ENCODE measurements around the gene WSCD1. TPM values are rescaled to one million over a fixed set of nuclear protein-coding genes. Genes with fewer than 3 reads are reported as not detected.

WSCD1 gene
- total and polyA plus RNA-seq, 4 donors = 1.2 to 10.7 (median 5.0) TPM

DNA sequence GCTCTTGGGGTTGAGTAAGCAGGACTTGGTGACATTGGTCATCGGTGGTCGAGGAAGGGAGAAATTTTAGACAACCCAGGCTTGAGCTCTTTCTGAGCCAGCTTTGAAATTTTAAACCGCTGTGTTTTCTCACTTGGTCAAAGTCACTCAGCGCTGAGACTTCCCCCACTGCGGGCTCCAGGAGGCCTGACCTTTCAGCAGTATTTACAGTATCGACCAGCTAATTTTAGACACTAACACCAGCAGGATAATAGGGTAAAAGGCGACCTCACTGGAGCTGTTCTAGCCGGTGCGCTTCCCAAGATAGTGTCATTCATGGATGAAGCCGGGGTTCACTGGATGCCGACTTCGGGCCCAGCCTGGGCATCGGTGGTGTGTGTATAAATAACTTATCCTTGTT is 29.7 kb upstream of the WSCD1 start:
- no peaks in the 10 kb centered on the region for H3K9me3 ChIP-seq (ENCODE audit: control insufficient read depth, low read length)
- no peaks in the 10 kb centered on the region for H3K27me3 ChIP-seq (ENCODE audit: control insufficient read depth in 1 of 2, insufficient read depth in 2 of 2, low read length in 1 of 2)
- intact Hi-C loops (cut with DNase I) = loop anchor here in 1 of 2 donors (10.0 kb wide), 1 partner anchor 446 kb away; no protein-coding TSS in a partner anchor
- DNase-seq = no peak
- H3K36me3 ChIP-seq (ENCODE audit: control insufficient read depth in 1 of 2, insufficient read depth in 2 of 2, low read length in 1 of 2) = no peaks in the 10 kb centered on the region
- H3K4me1 ChIP-seq (ENCODE audit: control insufficient read depth in 1 of 2, insufficient read depth in 2 of 2, low read length in 2 of 2) = no peaks in the 10 kb centered on the region
- WGBS, 2 donors = 40 to 54% methylated on average over 13 of the region's 13 CpGs
- ATAC-seq (ENCODE audit: low FRiP score) = no peak
- H3K27ac ChIP-seq (ENCODE audit: low read depth in 1 of 2, low read length in 2 of 2) = no peak overlapping the region
- H3K4me3 ChIP-seq (ENCODE audit: low read length in 2 of 2) = no peak overlapping the region

DNA sequence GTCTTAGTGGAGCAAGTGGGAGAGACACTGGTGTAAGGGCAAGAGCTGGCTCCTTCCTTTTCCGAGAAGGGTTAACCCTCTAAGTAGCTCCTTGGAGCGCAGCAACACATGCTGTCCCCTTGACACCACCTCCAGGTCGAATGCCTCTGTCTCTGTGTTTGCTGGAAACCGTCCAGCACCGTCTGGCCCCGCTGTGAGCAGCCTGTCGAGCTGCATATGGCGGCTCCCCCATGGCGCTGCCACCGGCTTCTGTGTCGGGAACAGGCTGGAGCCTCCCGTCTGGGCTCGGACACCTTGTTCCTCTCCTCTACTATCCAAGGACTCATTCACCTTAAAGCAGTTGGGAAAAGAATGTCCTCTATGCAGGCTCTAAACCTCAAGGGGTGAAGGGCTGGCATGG is 28.9 kb upstream of the WSCD1 start:
- Histone ChIP-seq H3K4me3 (ENCODE audit: low read length in 2 of 2) (no peak overlapping the region), H3K4me1 (ENCODE audit: control insufficient read depth in 1 of 2, insufficient read depth in 2 of 2, low read length in 2 of 2) (no peaks in the 10 kb centered on the region), H3K36me3 (ENCODE audit: control insufficient read depth in 1 of 2, insufficient read depth in 2 of 2, low read length in 1 of 2) (no peaks in the 10 kb centered on the region), H3K27ac (ENCODE audit: low read depth in 1 of 2, low read length in 2 of 2) (no peak overlapping the region), H3K9me3 (ENCODE audit: control insufficient read depth, low read length) (no peaks in the 10 kb centered on the region), H3K27me3 (ENCODE audit: control insufficient read depth in 1 of 2, insufficient read depth in 2 of 2, low read length in 1 of 2) (no peaks in the 10 kb centered on the region)
- no peak for DNase-seq
- intact Hi-C loops (cut with DNase I) = loop anchor here in 1 of 2 donors (10.0 kb wide), 1 partner anchor 446 kb away; no protein-coding TSS in a partner anchor
- 55 to 73% methylated on average over 13 of the region's 13 CpGs for WGBS, 2 donors
- no peak for ATAC-seq (ENCODE audit: low FRiP score)

- no peak overlapping the region for H3K27ac ChIP-seq (ENCODE audit: low read depth in 1 of 2, low read length in 2 of 2)
- DNase-seq = no peak
- H3K4me3 ChIP-seq (ENCODE audit: low read length in 2 of 2) = no peak overlapping the region
- H3K36me3 ChIP-seq (ENCODE audit: control insufficient read depth in 1 of 2, insufficient read depth in 2 of 2, low read length in 1 of 2) = no peaks in the 10 kb centered on the region
- WGBS, 2 donors = 51 to 58% methylated on average over 2 of the region's 2 CpGs
- H3K27me3 ChIP-seq (ENCODE audit: control insufficient read depth in 1 of 2, insufficient read depth in 2 of 2, low read length in 1 of 2) = no peaks in the 10 kb centered on the region
- no peaks in the 10 kb centered on the region for H3K4me1 ChIP-seq (ENCODE audit: control insufficient read depth in 1 of 2, insufficient read depth in 2 of 2, low read length in 2 of 2)
- intact Hi-C loops (cut with DNase I) = loop anchor here in 1 of 2 donors (10.0 kb wide), 1 partner anchor 449 kb away; no protein-coding TSS in a partner anchor
- no peak for ATAC-seq (ENCODE audit: low FRiP score)
- H3K9me3 ChIP-seq (ENCODE audit: control insufficient read depth, low read length) = no peaks in the 10 kb centered on the region
These were observed 26.8 kb upstream of the WSCD1 start for GRCh38 chr17:6043405-6043804.

GRCh38 chr17:6044261-6044660 is 25.9 kb upstream of the WSCD1 start:
- Histone ChIP-seq H3K4me1 (ENCODE audit: control insufficient read depth in 1 of 2, insufficient read depth in 2 of 2, low read length in 2 of 2) (no peaks in the 10 kb centered on the region), H3K9me3 (ENCODE audit: control insufficient read depth, low read length) (no peaks in the 10 kb centered on the region), H3K27ac (ENCODE audit: low read depth in 1 of 2, low read length in 2 of 2) (no peak overlapping the region), H3K27me3 (ENCODE audit: control insufficient read depth in 1 of 2, insufficient read depth in 2 of 2, low read length in 1 of 2) (no peaks in the 10 kb centered on the region), H3K4me3 (ENCODE audit: low read length in 2 of 2) (no peak overlapping the region), H3K36me3 (ENCODE audit: control insufficient read depth in 1 of 2, insufficient read depth in 2 of 2, low read length in 1 of 2) (no peaks in the 10 kb centered on the region)
- ATAC-seq (ENCODE audit: low FRiP score) (no peak), DNase-seq (no peak)
- intact Hi-C loops (cut with DNase I) = loop anchor here in 1 of 2 donors (10.0 kb wide), 1 partner anchor 449 kb away; no protein-coding TSS in a partner anchor
- 89 to 92% methylated on average over 6 of the region's 6 CpGs for WGBS, 2 donors

- 76% methylated on average over 6 of the region's 6 CpGs for WGBS, 2 donors
- H3K27me3 ChIP-seq (ENCODE audit: control insufficient read depth in 1 of 2, insufficient read depth in 2 of 2, low read length in 1 of 2) = no peaks in the 10 kb centered on the region
- DNase-seq = no peak
- no peaks in the 10 kb centered on the region for H3K4me1 ChIP-seq (ENCODE audit: control insufficient read depth in 1 of 2, insufficient read depth in 2 of 2, low read length in 2 of 2)
- no peak overlapping the region for H3K27ac ChIP-seq (ENCODE audit: low read depth in 1 of 2, low read length in 2 of 2)
- H3K4me3 ChIP-seq (ENCODE audit: low read length in 2 of 2) = no peak overlapping the region
- intact Hi-C loops (cut with DNase I) = loop anchor here in 1 of 2 donors (10.0 kb wide), 1 partner anchor 451 kb away; no protein-coding TSS in a partner anchor
- H3K9me3 ChIP-seq (ENCODE audit: control insufficient read depth, low read length) = no peaks in the 10 kb centered on the region
- no peaks in the 10 kb centered on the region for H3K36me3 ChIP-seq (ENCODE audit: control insufficient read depth in 1 of 2, insufficient read depth in 2 of 2, low read length in 1 of 2)
- no peak for ATAC-seq (ENCODE audit: low FRiP score)
These were observed 24.4 kb upstream of the WSCD1 start for GRCh38 chr17:6045621-6046357.

DNA sequence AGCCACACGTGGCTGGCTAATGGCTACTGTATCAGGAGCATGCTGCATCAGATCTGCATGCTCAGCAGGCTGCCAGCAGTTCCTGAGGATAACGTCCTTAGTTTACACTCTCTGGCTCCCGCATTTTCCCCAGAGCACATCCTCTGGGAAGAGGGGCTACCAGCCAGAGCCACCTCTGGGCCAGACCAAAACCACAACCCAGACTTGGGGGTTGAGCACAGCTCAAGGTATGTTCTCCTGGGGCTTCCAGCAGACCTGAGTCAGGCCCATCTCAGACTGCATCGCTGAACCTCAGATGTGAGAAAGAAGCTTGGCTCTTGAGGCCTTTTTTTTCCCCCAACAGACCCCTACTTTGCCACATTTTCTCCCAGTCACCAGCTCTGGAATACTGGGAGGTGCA is 23.7 kb upstream of the WSCD1 start:
- ATAC-seq (ENCODE audit: low FRiP score) (no peak), DNase-seq (no peak)
- intact Hi-C loops (cut with DNase I) = loop anchor here in 1 of 2 donors (10.0 kb wide), 1 partner anchor 452 kb away; no protein-coding TSS in a partner anchor
- Histone ChIP-seq H3K27ac (ENCODE audit: low read depth in 1 of 2, low read length in 2 of 2) (no peak overlapping the region), H3K27me3 (ENCODE audit: control insufficient read depth in 1 of 2, insufficient read depth in 2 of 2, low read length in 1 of 2) (no peaks in the 10 kb centered on the region), H3K36me3 (ENCODE audit: control insufficient read depth in 1 of 2, insufficient read depth in 2 of 2, low read length in 1 of 2) (no peaks in the 10 kb centered on the region), H3K4me3 (ENCODE audit: low read length in 2 of 2) (no peak overlapping the region), H3K9me3 (ENCODE audit: control insufficient read depth, low read length) (no peaks in the 10 kb centered on the region), H3K4me1 (ENCODE audit: control insufficient read depth in 1 of 2, insufficient read depth in 2 of 2, low read length in 2 of 2) (no peaks in the 10 kb centered on the region)
- 57 to 61% methylated on average over 4 of the region's 4 CpGs for WGBS, 2 donors

DNA sequence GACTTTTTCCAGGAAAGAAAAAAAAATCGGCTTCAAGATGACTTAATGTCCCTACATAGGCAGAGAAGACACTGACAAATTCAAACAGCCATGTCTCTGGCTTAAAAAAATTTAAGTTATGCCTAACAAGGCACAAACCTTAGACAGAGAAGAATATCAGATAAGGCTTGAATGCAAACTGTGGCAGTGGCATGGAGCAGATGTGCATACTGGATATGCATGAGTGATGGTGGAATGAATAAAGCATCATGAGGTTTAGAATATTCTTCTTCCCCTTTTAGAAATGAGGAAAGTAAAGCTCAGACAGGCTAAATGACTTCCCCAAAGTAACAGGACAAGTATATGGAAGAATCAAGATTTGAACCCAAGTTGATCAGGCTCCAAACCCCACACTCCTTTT is 23.2 kb upstream of the WSCD1 start:
- ATAC-seq (ENCODE audit: low FRiP score) = no peak
- H3K4me3 ChIP-seq (ENCODE audit: low read length in 2 of 2) = no peak overlapping the region
- H3K27me3 ChIP-seq (ENCODE audit: control insufficient read depth in 1 of 2, insufficient read depth in 2 of 2, low read length in 1 of 2) = no peaks in the 10 kb centered on the region
- H3K9me3 ChIP-seq (ENCODE audit: control insufficient read depth, low read length) = no peaks in the 10 kb centered on the region
- DNase-seq = no peak
- no peak overlapping the region for H3K27ac ChIP-seq (ENCODE audit: low read depth in 1 of 2, low read length in 2 of 2)
- WGBS, 2 donors = 63 to 68% methylated on average over 1 of the region's 1 CpG
- no peaks in the 10 kb centered on the region for H3K36me3 ChIP-seq (ENCODE audit: control insufficient read depth in 1 of 2, insufficient read depth in 2 of 2, low read length in 1 of 2)
- no peaks in the 10 kb centered on the region for H3K4me1 ChIP-seq (ENCODE audit: control insufficient read depth in 1 of 2, insufficient read depth in 2 of 2, low read length in 2 of 2)
- intact Hi-C loops (cut with DNase I) = loop anchor here in 1 of 2 donors (10.0 kb wide), 1 partner anchor 452 kb away; no protein-coding TSS in a partner anchor

GRCh38 chr17:6047966-6048365 is 22.2 kb upstream of the WSCD1 start:
- H3K27me3 ChIP-seq (ENCODE audit: control insufficient read depth in 1 of 2, insufficient read depth in 2 of 2, low read length in 1 of 2) = no peaks in the 10 kb centered on the region
- H3K36me3 ChIP-seq (ENCODE audit: control insufficient read depth in 1 of 2, insufficient read depth in 2 of 2, low read length in 1 of 2) = no peaks in the 10 kb centered on the region
- H3K4me3 ChIP-seq (ENCODE audit: low read length in 2 of 2) = no peak overlapping the region
- H3K27ac ChIP-seq (ENCODE audit: low read depth in 1 of 2, low read length in 2 of 2) = no peak overlapping the region
- H3K4me1 ChIP-seq (ENCODE audit: control insufficient read depth in 1 of 2, insufficient read depth in 2 of 2, low read length in 2 of 2) = no peaks in the 10 kb centered on the region
- intact Hi-C loops (cut with DNase I) = loop anchor here in 1 of 2 donors (10.0 kb wide), 1 partner anchor 453 kb away; no protein-coding TSS in a partner anchor
- no peak for DNase-seq
- H3K9me3 ChIP-seq (ENCODE audit: control insufficient read depth, low read length) = no peaks in the 10 kb centered on the region
- ATAC-seq (ENCODE audit: low FRiP score) = no peak
- WGBS, 2 donors = 75 to 76% methylated on average over 3 of the region's 3 CpGs

DNA sequence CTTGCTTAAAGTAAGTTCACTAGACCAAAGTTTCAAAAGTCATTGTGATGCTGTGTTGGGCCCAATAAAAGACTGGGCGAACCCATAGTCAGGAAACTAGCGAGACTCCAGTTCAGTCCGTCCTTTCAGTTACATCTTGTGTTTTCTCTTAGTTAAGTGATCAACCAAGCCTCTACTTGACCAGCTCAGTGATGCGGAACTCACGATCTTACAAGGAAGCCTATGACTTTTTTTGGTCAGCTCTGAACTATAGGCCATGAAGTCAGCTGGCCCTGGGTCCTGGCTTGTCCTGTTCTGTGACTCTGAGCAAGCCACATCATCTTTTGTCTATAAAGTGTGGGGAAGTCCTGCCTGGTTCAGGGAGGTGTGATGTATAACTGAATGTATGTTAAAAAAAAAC is 21.7 kb upstream of the WSCD1 start:
- Histone ChIP-seq H3K4me1 (ENCODE audit: control insufficient read depth in 1 of 2, insufficient read depth in 2 of 2, low read length in 2 of 2) (no peaks in the 10 kb centered on the region), H3K4me3 (ENCODE audit: low read length in 2 of 2) (no peak overlapping the region), H3K27ac (ENCODE audit: low read depth in 1 of 2, low read length in 2 of 2) (no peak overlapping the region), H3K9me3 (ENCODE audit: control insufficient read depth, low read length) (no peaks in the 10 kb centered on the region), H3K36me3 (ENCODE audit: control insufficient read depth in 1 of 2, insufficient read depth in 2 of 2, low read length in 1 of 2) (no peaks in the 10 kb centered on the region), H3K27me3 (ENCODE audit: control insufficient read depth in 1 of 2, insufficient read depth in 2 of 2, low read length in 1 of 2) (no peaks in the 10 kb centered on the region)
- intact Hi-C loops (cut with DNase I) = loop anchor here in 1 of 2 donors (10.0 kb wide), 1 partner anchor 454 kb away; no protein-coding TSS in a partner anchor
- no peak for ATAC-seq (ENCODE audit: low FRiP score)
- WGBS, 2 donors = 85 to 87% methylated on average over 5 of the region's 5 CpGs
- no peak for DNase-seq

Data from aorta (tissue), 5 donors.